ENCODE results near the gene NOP14. TPM values are rescaled to one million over a fixed set of nuclear protein-coding genes. Genes with fewer than 3 reads are reported as not detected.
A peak's percentile ranks its signal among the peaks of the same experiment; 100 is the strongest.
"Not testable (repeated sequence)": the region's sequence is repeated elsewhere in the genome, so short reads cannot be mapped to it uniquely, and the experiment has no call there.

NOP14 gene
- polyA plus RNA-seq, 10 donors = 22.5 to 28.1 (median 25.0) TPM

- not testable (repeated sequence) for DNase-seq
These were observed 46.5 kb downstream of the NOP14 start for GRCh38 chr4:2916696-2917095.

- no peak for DNase-seq
These were observed 47.4 kb downstream of the NOP14 start for GRCh38 chr4:2915789-2916188.

GRCh38 chr4:2914256-2915126 is 48.7 kb downstream of the NOP14 start:
- DNase-seq = no peak

GRCh38 chr4:2913168-2913567 is 50.0 kb downstream of the NOP14 start:
- no peak for DNase-seq

GRCh38 chr4:2911868-2912267 is 51.3 kb downstream of the NOP14 start:
- no peak for DNase-seq

- DNase-seq = no peak
These were observed 52.8 kb downstream of the NOP14 start for GRCh38 chr4:2910409-2910808.

GRCh38 chr4:2909583-2909982 is 53.6 kb downstream of the NOP14 start:
- DNase-seq = no peak

GRCh38 chr4:2908686-2909085 is 54.5 kb downstream of the NOP14 start:
- DNase-seq = no peak

- no peak for DNase-seq
These were observed 55.4 kb downstream of the NOP14 start for GRCh38 chr4:2907706-2908293.

GRCh38 chr4:2907226-2907625 is 56.0 kb downstream of the NOP14 start:
- DNase-seq = no peak

- no peak for DNase-seq
These were observed 57.0 kb downstream of the NOP14 start for GRCh38 chr4:2906218-2906617.

- no peak for DNase-seq
These were observed 57.7 kb downstream of the NOP14 start for GRCh38 chr4:2905544-2905943.

GRCh38 chr4:2902126-2902525 is 61.1 kb downstream of the NOP14 start:
- no peak for DNase-seq

GRCh38 chr4:2901186-2901585 is 62.0 kb downstream of the NOP14 start:
- DNase-seq = no peak

- DNase-seq = no peak
These were observed 62.5 kb downstream of the NOP14 start for GRCh38 chr4:2900741-2901140.

GRCh38 chr4:2898001-2898400 is 65.2 kb downstream of the NOP14 start:
- no peak for DNase-seq

- DNase-seq = peak in 1 of 3 donors; percentile 9
These were observed 69.4 kb downstream of the NOP14 start for GRCh38 chr4:2893772-2894171.

GRCh38 chr4:2891294-2891693 is 71.9 kb downstream of the NOP14 start:
- DNase-seq = no peak

GRCh38 chr4:2888886-2889285 is 74.3 kb downstream of the NOP14 start:
- peak; percentile 13 to 49 (median 42) for DNase-seq

Data from muscle of back (tissue), 11 donors.